GM12872 (cell line): Measurements from ENCODE around the gene SAMD9L.

ENCODE experiments used
- CTCF ChIP-seq: IDR thresholded peaks from 3 replicates; pipeline ENCODE4 v1.5.1; 2011; ENCODE audit warnings: low read depth, mild to moderate bottlenecking, low read length, moderate library complexity; ENCODE audit not compliant: insufficient read depth

Gene SAMD9L

DNA sequence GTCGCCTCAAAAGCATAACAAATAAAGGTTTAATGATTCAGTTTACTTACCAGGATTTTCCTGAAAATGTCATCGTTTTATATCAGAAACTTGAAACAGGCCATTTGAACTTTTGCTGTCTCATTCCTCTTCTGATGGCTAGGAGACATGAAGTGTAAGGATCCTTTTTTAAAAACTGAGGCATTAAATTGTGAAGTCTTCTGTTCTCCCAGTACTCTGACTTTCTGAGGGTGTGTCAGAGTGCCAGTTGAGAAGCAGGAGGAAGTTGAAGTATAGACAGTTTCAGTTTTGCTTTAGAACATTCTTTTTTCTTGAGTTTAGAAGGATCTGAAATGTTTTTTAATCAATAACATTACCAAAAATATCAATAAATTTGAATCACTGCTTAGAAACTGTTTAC, at the start of gene SAMD9L:
SAMD9L (minus strand) TSS at position 242 of the 400 bp plus-strand sequence. CDS start 12,414 bp downstream, outside the sequence.
- no peak for TF ChIP-seq CTCF

DNA sequence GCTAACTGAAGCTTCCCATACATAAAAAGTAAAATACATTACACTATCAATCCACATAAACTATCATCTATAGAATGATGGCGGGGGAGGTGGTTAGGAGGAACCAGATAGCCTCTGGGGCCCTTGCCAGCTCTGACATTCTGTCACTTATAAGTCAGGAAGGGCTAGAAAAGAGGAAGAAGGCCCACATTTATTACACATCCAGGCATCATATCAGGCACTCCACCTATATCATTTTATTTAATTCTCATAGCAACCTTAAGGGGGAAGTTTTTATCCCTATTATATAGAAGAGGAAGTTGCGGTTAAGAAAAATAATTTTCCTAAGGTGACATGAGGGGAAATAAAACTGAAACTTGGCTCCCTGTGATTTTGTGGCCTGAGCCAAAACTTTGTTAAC, 48.2 kb upstream of the SAMD9L start:
- no peak for TF ChIP-seq CTCF

DNA sequence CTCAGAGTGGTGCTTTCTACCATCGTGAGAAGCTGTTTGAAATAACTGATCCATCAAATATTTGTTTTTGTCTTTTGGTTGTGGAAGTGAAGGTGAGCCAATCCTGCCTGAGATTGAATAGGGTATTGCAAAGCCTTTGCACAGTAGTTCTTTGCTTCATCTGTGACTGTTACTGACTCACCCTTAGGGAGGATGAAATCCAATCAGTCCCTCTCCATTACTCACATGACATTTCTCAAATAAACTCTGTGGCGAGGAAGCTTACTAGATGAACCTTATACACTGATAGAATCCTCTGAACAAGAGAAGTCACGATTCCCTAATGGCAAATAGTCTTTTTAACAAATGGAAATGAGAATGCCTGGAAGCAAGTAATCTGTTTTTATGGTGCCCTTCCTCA, 46.2 kb upstream of the SAMD9L start:
- TF ChIP-seq CTCF: no peak

DNA sequence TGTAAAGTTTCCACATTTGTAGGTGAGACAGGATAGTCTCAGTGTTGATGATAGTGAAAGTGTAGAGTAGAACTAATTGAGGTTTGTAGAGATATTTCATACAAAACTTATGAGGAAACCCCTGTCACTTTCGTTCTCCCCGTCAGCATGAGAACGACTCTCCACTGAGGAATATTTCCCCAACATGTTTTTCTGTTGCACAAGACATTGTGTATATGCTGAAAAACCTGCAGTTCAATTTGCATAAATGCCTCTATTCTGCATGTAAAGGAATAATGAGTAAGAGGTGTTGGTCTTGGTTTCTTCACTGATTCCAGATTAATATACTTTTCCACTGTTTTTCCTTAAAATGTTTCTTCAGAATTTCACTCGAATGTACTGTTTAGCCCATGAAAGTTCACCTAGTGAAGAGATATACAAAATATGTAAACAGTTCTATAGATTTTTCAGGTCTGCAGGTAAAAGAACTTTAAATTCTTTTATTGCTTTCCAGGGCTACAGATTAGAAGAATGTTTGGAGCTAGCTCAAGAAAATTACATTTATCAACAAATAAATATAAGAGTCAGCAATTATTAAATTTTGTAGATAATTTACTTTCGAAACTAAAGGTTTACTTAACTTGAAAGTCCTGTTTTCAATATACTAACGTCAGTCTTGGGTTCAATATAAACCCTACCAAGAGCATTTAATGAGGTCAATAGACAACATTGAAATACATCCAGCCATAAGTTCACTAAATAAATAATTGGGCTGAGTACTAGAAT, 40.9 kb upstream of the SAMD9L start:
- no peak for TF ChIP-seq CTCF

DNA sequence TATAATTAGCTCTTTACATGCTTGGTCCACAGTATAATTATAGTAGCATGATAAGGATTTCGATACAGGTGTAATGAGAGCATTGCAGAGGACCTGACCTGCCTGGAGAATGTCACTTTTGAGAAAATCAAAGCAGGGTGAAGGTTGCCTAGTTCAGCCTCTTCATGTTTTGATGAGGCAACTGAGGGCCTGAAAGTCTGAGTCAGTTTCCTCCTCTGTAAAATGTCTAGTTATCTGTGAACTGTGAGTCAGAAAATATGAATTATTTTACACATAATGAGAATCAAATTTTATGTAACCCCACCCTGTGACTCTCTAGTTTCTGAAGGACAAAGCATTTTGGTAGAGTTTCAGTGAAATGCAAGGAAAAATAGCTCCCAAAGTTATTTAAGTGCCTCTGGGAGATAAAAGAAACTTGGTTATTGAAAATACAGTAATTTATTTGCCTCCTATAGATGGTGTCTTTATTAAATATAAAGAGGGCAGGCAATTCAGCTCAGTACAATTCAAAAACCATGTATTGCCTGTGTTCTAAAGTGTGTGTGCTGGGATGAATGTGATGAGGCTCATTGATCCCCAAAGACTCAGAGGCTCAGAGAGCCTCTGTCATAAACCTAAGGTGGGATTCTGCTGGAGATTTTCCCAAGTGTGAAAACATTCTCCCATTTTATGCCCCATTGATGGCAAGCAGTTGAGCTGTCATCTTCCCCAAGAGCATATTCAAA, 37.3 kb upstream of the SAMD9L start:
- no peak for TF ChIP-seq CTCF

GRCh38 chr7:93179173-93179572, 31.0 kb upstream of the SAMD9L start:
- TF ChIP-seq CTCF: no peak

GRCh38 chr7:93178213-93178612, 30.0 kb upstream of the SAMD9L start:
- no peak for TF ChIP-seq CTCF
